ENCODE data around the gene EBLN2. TPM values are rescaled to one million over a fixed set of nuclear protein-coding genes. Genes with fewer than 3 reads are reported as not detected.

EBLN2 gene
- 6.1 and 8.4 TPM in 2 replicates for total RNA-seq (2022)
- percentile 96 among the genes with signal in this experiment for Bru-seq, nascent RNA
- percentile 75 among the genes with signal in this experiment for BruChase-seq, experiment 1, labeled RNA remaining after a 6-hour chase
- BruChase-seq, experiment 2, labeled RNA remaining after a 2-hour chase = percentile 82 among the genes with signal in this experiment
- long read RNA-seq, partial matches to known transcripts = 0 of 1 reads
- long read RNA-seq, other reads (novel, unspliced or antisense) = 0 of 1 reads

GRCh38 chr3:73061416-73061815 lies at the start of gene EBLN2:
Gene EBLN2 (plus strand): TSS chr3:73061659. CDS start chr3:73062082, 423 bp downstream.
- CTCF ChIA-PET = no interaction called here
- H3K4me1 Mint-ChIP-seq (ENCODE audit: low read depth, unreplicated experiment) = peaks cover 2% of the 10 kb centered on the region
- no peak for TF ChIP-seq CTCF (IDR thresholded peaks at IDR 0.05; ENCODE audit: unreplicated experiment)
- H3K36me3 Mint-ChIP-seq (ENCODE audit: insufficient read depth, unreplicated experiment) = peaks cover 34% of the 10 kb centered on the region
- intact Hi-C loops (cut with micrococcal nuclease; ENCODE audit: unreplicated experiment) = no loop called here
- no peak within 1 kb of the TSS for H3K4me3 Mint-ChIP-seq (ENCODE audit: low read depth, unreplicated experiment)
- H3K27me3 Mint-ChIP-seq (ENCODE audit: unreplicated experiment) = no peaks in the 10 kb centered on the region
- no peak for DNase-seq
- H3K27ac Mint-ChIP-seq (ENCODE audit: unreplicated experiment) = peak within 1 kb of the TSS; percentile 16
- no TSS peak for BruUV-seq (replicated peaks)
- no peaks in the 10 kb centered on the region for H3K9me3 Mint-ChIP-seq (ENCODE audit: low read depth, unreplicated experiment)

GRCh38 chr3:73018298-73018697 lies 43.2 kb upstream of the EBLN2 start:
- no peak for TF ChIP-seq CTCF (IDR thresholded peaks at IDR 0.05; ENCODE audit: unreplicated experiment)
- H3K36me3 Mint-ChIP-seq (ENCODE audit: insufficient read depth, unreplicated experiment) = peaks cover 16% of the 10 kb centered on the region
- BruUV-seq (replicated peaks) = no TSS peak
- H3K4me1 Mint-ChIP-seq (ENCODE audit: low read depth, unreplicated experiment) = peaks cover 6% of the 10 kb centered on the region
- no peak for DNase-seq
- H3K27me3 Mint-ChIP-seq (ENCODE audit: unreplicated experiment) = no peaks in the 10 kb centered on the region
- intact Hi-C loops (cut with micrococcal nuclease; ENCODE audit: unreplicated experiment) = no loop called here
- no peak overlapping the region for H3K4me3 Mint-ChIP-seq (ENCODE audit: low read depth, unreplicated experiment)
- no peak overlapping the region for H3K27ac Mint-ChIP-seq (ENCODE audit: unreplicated experiment)
- H3K9me3 Mint-ChIP-seq (ENCODE audit: low read depth, unreplicated experiment) = no peaks in the 10 kb centered on the region
- CTCF ChIA-PET = no interaction called here

- peaks cover 16% of the 10 kb centered on the region for H3K36me3 Mint-ChIP-seq (ENCODE audit: insufficient read depth, unreplicated experiment)
- H3K9me3 Mint-ChIP-seq (ENCODE audit: low read depth, unreplicated experiment) = no peaks in the 10 kb centered on the region
- no TSS peak for BruUV-seq (replicated peaks)
- peaks cover 6% of the 10 kb centered on the region for H3K4me1 Mint-ChIP-seq (ENCODE audit: low read depth, unreplicated experiment)
- intact Hi-C loops (cut with micrococcal nuclease; ENCODE audit: unreplicated experiment) = no loop called here
- no peaks in the 10 kb centered on the region for H3K27me3 Mint-ChIP-seq (ENCODE audit: unreplicated experiment)
- H3K27ac Mint-ChIP-seq (ENCODE audit: unreplicated experiment) = no peak overlapping the region
- no peak for TF ChIP-seq CTCF (IDR thresholded peaks at IDR 0.05; ENCODE audit: unreplicated experiment)
- no peak overlapping the region for H3K4me3 Mint-ChIP-seq (ENCODE audit: low read depth, unreplicated experiment)
- DNase-seq = no peak
- CTCF ChIA-PET = no interaction called here
These were observed 42.5 kb upstream of the EBLN2 start for GRCh38 chr3:73018790-73019441.

GRCh38 chr3:73021301-73021835 lies 40.1 kb upstream of the EBLN2 start:
- BruUV-seq (replicated peaks) = no TSS peak
- CTCF ChIA-PET = no interaction called here
- no peaks in the 10 kb centered on the region for H3K27me3 Mint-ChIP-seq (ENCODE audit: unreplicated experiment)
- H3K4me3 Mint-ChIP-seq (ENCODE audit: low read depth, unreplicated experiment) = no peak overlapping the region
- intact Hi-C loops (cut with micrococcal nuclease; ENCODE audit: unreplicated experiment) = loop anchor here (5.0 kb wide), 1 partner anchor 36 kb away; no protein-coding TSS in a partner anchor
- no peak overlapping the region for H3K27ac Mint-ChIP-seq (ENCODE audit: unreplicated experiment)
- DNase-seq = no peak
- H3K36me3 Mint-ChIP-seq (ENCODE audit: insufficient read depth, unreplicated experiment) = peaks cover 21% of the 10 kb centered on the region
- no peaks in the 10 kb centered on the region for H3K9me3 Mint-ChIP-seq (ENCODE audit: low read depth, unreplicated experiment)
- no peak for TF ChIP-seq CTCF (IDR thresholded peaks at IDR 0.05; ENCODE audit: unreplicated experiment)
- peaks cover 29% of the 10 kb centered on the region for H3K4me1 Mint-ChIP-seq (ENCODE audit: low read depth, unreplicated experiment)
